Prostate gland (tissue), 2 donors: ENCODE data around the gene FKTN.

Experiments used
- CTCF ChIP-seq, 4 experiments: fragments of 200-600 bp in 2 of 4; fragments of 450-650 bp in 2 of 4; sonication (generic) in 2 of 4; IDR thresholded peaks; 1 replicate in 3 of 4; 2 replicates in 1 of 4; pipeline ENCODE4 v1.5.1; 2016 to 2019; ENCODE audit warnings: antibody characterized with exemption in 4 of 4, mild to moderate bottlenecking in 2 of 4, moderate library complexity in 2 of 4
- POLR2AphosphoS5 ChIP-seq: sonication (generic); formaldehyde crosslinking; IDR thresholded peaks from one replicate; pipeline ENCODE4 v1.6.1; 2017; ENCODE audit warnings: antibody characterized with exemption

- TF ChIP-seq CTCF (IDR thresholded peaks at IDR 0.05) (no peak), POLR2AphosphoS5 (no peak)
Observed at GRCh38 chr9:105670315-105670714, 112.4 kb downstream of the FKTN start.
